SU-DHL-6 (cell line): ENCODE measurements around the gene ZNF593OS.

Experiments
- H2AFZ ChIP-seq: fragments of 200-600 bp; sonication (generic); 2 replicates; pipeline ENCODE4 v1.6.1; 2014; ENCODE audit warnings: low read depth, mild to moderate bottlenecking, moderate library complexity, mixed read lengths, antibody characterized with exemption, low read length; ENCODE audit not compliant: severe bottlenecking
- H3F3A ChIP-seq: fragments of 200-600 bp; shearing (Covaris generic); 2 replicates; pipeline ENCODE4 v1.6.0; 2016; ENCODE audit warnings: antibody characterized with exemption, mild to moderate bottlenecking; ENCODE audit not compliant: insufficient read depth
- H3K27ac ChIP-seq: fragments of 200-600 bp; sonication (generic); 2 replicates; pipeline ENCODE4 v1.5.1; 2016; ENCODE audit warnings: low read depth, mild to moderate bottlenecking, low read length, moderate library complexity, mixed read lengths
- H3K27me3 ChIP-seq: fragments of 200-600 bp; sonication (generic), shearing (Covaris generic); 2 replicates; pipeline ENCODE4 v1.6.0; 2014; ENCODE audit warnings: mild to moderate bottlenecking, low read length
- H3K36me3 ChIP-seq: fragments of 200-600 bp; sonication (generic); 2 replicates; pipeline ENCODE4 v1.6.1; 2014; ENCODE audit warnings: mild to moderate bottlenecking, low read length, mixed read lengths
- H3K4me2 ChIP-seq: fragments of 300-600, 200-600 bp; shearing (Covaris generic), sonication (generic); 2 replicates; pipeline ENCODE4 v1.6.0; 2014; ENCODE audit warnings: low read length, low read depth, mild to moderate bottlenecking; ENCODE audit not compliant: poor library complexity, severe bottlenecking
- H3K4me3 ChIP-seq: fragments of 200-600 bp; sonication (generic); 2 replicates; pipeline ENCODE4 v1.5.1; 2014; ENCODE audit warnings: antibody characterized with exemption, low read length, mild to moderate bottlenecking, mixed read lengths; ENCODE audit not compliant: insufficient read depth, poor library complexity, severe bottlenecking
- H3K79me2 ChIP-seq: fragments of 200-600 bp; sonication (generic); 2 replicates; pipeline ENCODE4 v1.6.1; 2014; ENCODE audit warnings: mild to moderate bottlenecking, low read length, moderate library complexity; ENCODE audit not compliant: insufficient read depth
- H3K9ac ChIP-seq: fragments of 200-600 bp; sonication (generic); 2 replicates; pipeline ENCODE4 v1.7.0; 2014; ENCODE audit warnings: mild to moderate bottlenecking, low read length
- H3K9me2 ChIP-seq: fragments of 200-600 bp; sonication (generic); replicated peaks from 2 replicates; pipeline ENCODE4 v1.6.1; 2014; ENCODE audit warnings: low read length; ENCODE audit not compliant: insufficient read depth
- H3K9me3 ChIP-seq: fragments of 200-600 bp; sonication (generic); 2 replicates; pipeline ENCODE4 v1.6.1; 2014; ENCODE audit warnings: low read length, mixed read lengths; ENCODE audit not compliant: insufficient read depth
- H4K20me1 ChIP-seq: fragments of 200-600 bp; sonication (generic); 2 replicates; pipeline ENCODE4 v1.6.1; 2014; ENCODE audit warnings: low read depth, mild to moderate bottlenecking, antibody characterized with exemption, low read length, moderate library complexity, mixed read lengths
- CTCF ChIP-seq: fragments of 200-600 bp; sonication (generic); IDR thresholded peaks from one replicate; pipeline ENCODE4 v1.5.1; 2017; ENCODE audit warnings: antibody characterized with exemption, mild to moderate bottlenecking, low read length, moderate library complexity; ENCODE audit not compliant: insufficient read depth, poor library complexity, severe bottlenecking
- EZH2phosphoT487 ChIP-seq: fragments of 200-600 bp; sonication (generic), shearing (Covaris generic); conservative IDR thresholded peaks from 2 replicates; pipeline ENCODE4 v1.6.1; 2018; ENCODE audit warnings: mild to moderate bottlenecking, antibody characterized with exemption, low read length, moderate library complexity, mixed read lengths

The ZNF593OS gene

GRCh38 chr1:26195805-26196204, 24.2 kb upstream of the ZNF593OS start:
- Histone ChIP-seq H3K79me2 (no peaks in the 10 kb centered on the region), H4K20me1 (no peaks in the 10 kb centered on the region), H2AFZ (no peak overlapping the region), H3K4me2 (no peak overlapping the region), H3F3A (no peaks in the 10 kb centered on the region), H3K9me2 (no peaks in the 10 kb centered on the region), H3K27me3 (no peaks in the 10 kb centered on the region), H3K9me3 (no peaks in the 10 kb centered on the region), H3K4me3 (no peak overlapping the region), H3K27ac (no peak overlapping the region), H3K36me3 (no peaks in the 10 kb centered on the region), H3K9ac (no peak overlapping the region)
- no peak for TF ChIP-seq CTCF
- TF ChIP-seq EZH2phosphoT487: no peak

GRCh38 chr1:26191739-26192138, 20.1 kb upstream of the ZNF593OS start:
- no peak overlapping the region for H3K4me2 ChIP-seq
- no peaks in the 10 kb centered on the region for H3K9me2 ChIP-seq
- H3K4me3 ChIP-seq: no peak overlapping the region
- no peak overlapping the region for H3K27ac ChIP-seq
- H3K9ac ChIP-seq: no peak overlapping the region
- H4K20me1 ChIP-seq: no peaks in the 10 kb centered on the region
- H3K36me3 ChIP-seq: no peaks in the 10 kb centered on the region
- no peaks in the 10 kb centered on the region for H3K27me3 ChIP-seq
- no peak overlapping the region for H2AFZ ChIP-seq
- no peaks in the 10 kb centered on the region for H3K79me2 ChIP-seq
- no peaks in the 10 kb centered on the region for H3F3A ChIP-seq
- no peaks in the 10 kb centered on the region for H3K9me3 ChIP-seq
- no peak for TF ChIP-seq CTCF
- TF ChIP-seq EZH2phosphoT487: no peak

- Histone ChIP-seq H2AFZ (no peak within 1 kb of the TSS), H4K20me1 (no peaks in the 10 kb centered on the region), H3K9me3 (no peaks in the 10 kb centered on the region), H3K27ac (no peak within 1 kb of the TSS), H3K4me2 (no peak within 1 kb of the TSS), H3K36me3 (no peaks in the 10 kb centered on the region), H3F3A (no peaks in the 10 kb centered on the region), H3K9me2 (no peaks in the 10 kb centered on the region), H3K4me3 (no peak within 1 kb of the TSS), H3K27me3 (no peaks in the 10 kb centered on the region), H3K9ac (no peak within 1 kb of the TSS), H3K79me2 (no peaks in the 10 kb centered on the region)
- TF ChIP-seq CTCF: peak; percentile 25
- no peak for TF ChIP-seq EZH2phosphoT487
Measured at GRCh38 chr1:26190373-26190987, 18.8 kb upstream of the ZNF593OS start, which contains the start of gene CATSPER4. Gene CATSPER4, plus strand, starts transcription at chr1:26190602. Its CDS starts 26 bp downstream, at chr1:26190628.
